Uterus (tissue), 4 donors: ENCODE data around the gene NIBAN1. TPM values are rescaled to one million over a fixed set of nuclear protein-coding genes. Genes with fewer than 3 reads are reported as not detected.
A peak's percentile ranks its signal among the peaks of the same experiment; 100 is the strongest.
"Not testable (repeated sequence)": the region's sequence is repeated elsewhere in the genome, so short reads cannot be mapped to it uniquely, and the experiment has no call there.

Source experiments
- DNase-seq, 2 donors: peaks; one replicate each; pipeline ENCODE4 v3.0.0-alpha.2; 2019 to 2020
- H3K27ac ChIP-seq, 2 donors: fragments of 200-600 bp; sonication (generic); 1 replicate in 1 of 2; 2 replicates in 1 of 2; pipeline ENCODE4 v1.5.1; 2016 to 2018
- H3K27me3 ChIP-seq, 2 donors: fragments of 200-600 bp; sonication (generic); one replicate each; pipeline ENCODE4 v1.5.1; 2018 to 2019; ENCODE audit warnings: control low read depth in 1 of 2
- H3K36me3 ChIP-seq, 2 donors: fragments of 200-600 bp; sonication (generic); one replicate each; pipeline ENCODE4 v1.5.1; 2019; ENCODE audit warnings: control low read depth in 1 of 2
- H3K4me1 ChIP-seq, 2 donors: fragments of 200-600 bp; sonication (generic); one replicate each; pipeline ENCODE4 v1.5.1; 2018 to 2019; ENCODE audit warnings: control low read depth in 1 of 2
- H3K4me3 ChIP-seq, 2 donors: fragments of 200-600 bp; sonication (generic); 1 replicate in 1 of 2; 2 replicates in 1 of 2; pipeline ENCODE4 v1.5.1; 2018 to 2019; ENCODE audit warnings: mild to moderate bottlenecking in 1 of 2
- H3K9me3 ChIP-seq, 2 donors: fragments of 200-600 bp; sonication (generic); one replicate each; pipeline ENCODE4 v1.5.1; 2019; ENCODE audit warnings: control low read depth in 1 of 2
- CTCF ChIP-seq, 4 experiments: fragments of 200-600 bp in 2 of 4; fragments of 450-650 bp in 2 of 4; sonication (generic) in 2 of 4; IDR thresholded peaks; one replicate each; pipeline ENCODE4 v1.5.1; 2016 to 2019; ENCODE audit warnings: antibody characterized with exemption in 4 of 4, mild to moderate bottlenecking in 2 of 4, moderate library complexity in 1 of 4
- POLR2A ChIP-seq, 2 donors: fragments of 450-650 bp; IDR thresholded peaks; one replicate each; pipeline ENCODE4 v1.6.1; 2016; ENCODE audit warnings: antibody characterized with exemption in 2 of 2, mild to moderate bottlenecking in 1 of 2, moderate library complexity in 1 of 2
- intact Hi-C: fragments of 100-400 bp; cut with DNase I; formaldehyde crosslinking; loops from one replicate; pipeline ENCODE4 v1.15.1; 2023; ENCODE audit warnings: low total_unique reads
- total RNA-seq, 4 donors: library from RNA; depleted of rRNA in 3 of 4; stranded (reverse); fragments of >200 nt in 3 of 4; gene quantifications; one replicate each; pipeline versions ENCODE4 v1.1.0 to v1.2.4, GENCODE V29; 2014 to 2023
- donor health status: DM: yes; HTN: yes; CAD: no.

Gene NIBAN1
- total RNA-seq, 4 donors from 2014 or later = 27.2 to 46.4 (median 32.5) TPM

GRCh38 chr1:184958554-184959353, 15.6 kb downstream of the NIBAN1 start:
- H3K4me1 ChIP-seq = peaks cover 0 to 10% of the 10 kb centered on the region in 2 donors
- intact Hi-C loops = no loop called here
- no peak overlapping the region for H3K4me3 ChIP-seq

GRCh38 chr1:184957901-184958300, 16.4 kb downstream of the NIBAN1 start:
- peaks cover 0 to 10% of the 10 kb centered on the region in 2 donors for H3K4me1 ChIP-seq
- H3K27me3 ChIP-seq, DNase-seq, H3K27ac ChIP-seq, H3K36me3 ChIP-seq, H3K9me3 ChIP-seq, intact Hi-C loops, H3K4me3 ChIP-seq: not testable (repeated sequence)

More at GRCh38 chr1:184958554-184959353, 15.6 kb downstream of the NIBAN1 start:
- no peak for DNase-seq
- H3K36me3 ChIP-seq = no peaks in the 10 kb centered on the region
- H3K27me3 ChIP-seq = no peaks in the 10 kb centered on the region
- H3K9me3 ChIP-seq = no peaks in the 10 kb centered on the region
- no peak for TF ChIP-seq CTCF (IDR thresholded peaks at IDR 0.05)
- TF ChIP-seq POLR2A (IDR thresholded peaks at IDR 0.05) = no peak
- H3K27ac ChIP-seq = peak overlapping the region; percentile 10 to 22

- H3K4me1 ChIP-seq = peaks cover 0 to 10% of the 10 kb centered on the region in 2 donors
- no peak for DNase-seq
- H3K9me3 ChIP-seq = no peaks in the 10 kb centered on the region
- H3K4me3 ChIP-seq = no peak overlapping the region
- no peaks in the 10 kb centered on the region for H3K27me3 ChIP-seq
- no peak overlapping the region for H3K27ac ChIP-seq
- H3K36me3 ChIP-seq = no peaks in the 10 kb centered on the region
- intact Hi-C loops = no loop called here
- TF ChIP-seq CTCF (IDR thresholded peaks at IDR 0.05) = no peak
- no peak for TF ChIP-seq POLR2A (IDR thresholded peaks at IDR 0.05)
Measured at GRCh38 chr1:184956999-184957700, 17.2 kb downstream of the NIBAN1 start.

GRCh38 chr1:184954232-184954995, 19.9 kb downstream of the NIBAN1 start:
- Histone ChIP-seq H3K27ac (peak overlapping the region; percentile 33 to 36), H3K4me3 (no peak overlapping the region), H3K36me3 (no peaks in the 10 kb centered on the region), H3K27me3 (no peaks in the 10 kb centered on the region), H3K4me1 (peaks cover 0 to 5% of the 10 kb centered on the region in 2 donors), H3K9me3 (no peaks in the 10 kb centered on the region)
- no peak for TF ChIP-seq CTCF (IDR thresholded peaks at IDR 0.05)
- TF ChIP-seq POLR2A (IDR thresholded peaks at IDR 0.05) = no peak
- intact Hi-C loops = no loop called here
- DNase-seq = no peak

GRCh38 chr1:184953600-184954219, 20.6 kb downstream of the NIBAN1 start:
- Histone ChIP-seq H3K27ac (peak overlapping the region in 1 of 2 donors; percentile 33), H3K27me3 (no peaks in the 10 kb centered on the region), H3K4me3 (no peak overlapping the region), H3K4me1 (no peaks in the 10 kb centered on the region), H3K36me3 (no peaks in the 10 kb centered on the region), H3K9me3 (no peaks in the 10 kb centered on the region)
- TF ChIP-seq CTCF (IDR thresholded peaks at IDR 0.05) = no peak
- no peak for TF ChIP-seq POLR2A (IDR thresholded peaks at IDR 0.05)
- no peak for DNase-seq
- intact Hi-C loops = no loop called here
